NOMO-1 (cell line): Measurements from ENCODE around the gene PDC.

Experiments used
- DNase-seq, 2 experiments: peaks; one replicate each; lab custom pipeline; 2025; ENCODE audit not compliant: unreplicated experiment in 2 of 2; lab: John Stamatoyannopoulos, UW

The PDC gene

GRCh38 chr1:186461014-186461413 lies at the start of gene PDC:
PDC (minus strand) TSS chr1:186461114; CDS start chr1:186449459, 11,655 bp downstream.
- DNase-seq = no peak

GRCh38 chr1:186503190-186503589 lies 42.3 kb upstream of the PDC start:
- no peak for DNase-seq

GRCh38 chr1:186502087-186502486 lies 41.2 kb upstream of the PDC start:
- DNase-seq = peak in 1 of 2 experiments; percentile 17

- DNase-seq = no peak
These were observed 39.9 kb upstream of the PDC start for GRCh38 chr1:186500804-186501203.

GRCh38 chr1:186499571-186499970 lies 38.7 kb upstream of the PDC start:
- DNase-seq = no peak

- DNase-seq = no peak
These were observed 37.9 kb upstream of the PDC start for GRCh38 chr1:186498695-186499389.

GRCh38 chr1:186498071-186498470 lies 37.2 kb upstream of the PDC start:
- DNase-seq = no peak

GRCh38 chr1:186497651-186498050 lies 36.7 kb upstream of the PDC start:
- no peak for DNase-seq

GRCh38 chr1:186496171-186496851 lies 35.4 kb upstream of the PDC start:
- DNase-seq = no peak

GRCh38 chr1:186494832-186495271 lies 33.9 kb upstream of the PDC start:
- no peak for DNase-seq

GRCh38 chr1:186492531-186493291 lies 31.8 kb upstream of the PDC start:
- no peak for DNase-seq

GRCh38 chr1:186491336-186491735 lies 30.4 kb upstream of the PDC start:
- no peak for DNase-seq

- no peak for DNase-seq
These were observed 26.2 kb upstream of the PDC start for GRCh38 chr1:186487163-186487562.

GRCh38 chr1:186486061-186486460 lies 25.1 kb upstream of the PDC start:
- DNase-seq = no peak

- no peak for DNase-seq
These were observed 22.6 kb upstream of the PDC start for GRCh38 chr1:186483561-186483960.

- peak in 1 of 2 experiments; percentile 60 for DNase-seq
These were observed 21.8 kb upstream of the PDC start for GRCh38 chr1:186482661-186483255.

- no peak for DNase-seq
These were observed 20.5 kb upstream of the PDC start for GRCh38 chr1:186481303-186481888.

GRCh38 chr1:186479162-186479561 lies 18.2 kb upstream of the PDC start:
- no peak for DNase-seq

- no peak for DNase-seq
These were observed 15.5 kb upstream of the PDC start for GRCh38 chr1:186476264-186477040.

GRCh38 chr1:186474208-186474607 lies 13.3 kb upstream of the PDC start:
- no peak for DNase-seq
